SK-N-SH (cell line): ENCODE measurements around the gene FAM53A. TPM values are rescaled to one million over a fixed set of nuclear protein-coding genes. Genes with fewer than 3 reads are reported as not detected.

Source experiments
- CTCF ChIA-PET: fragments of 300-600, 350-600 bp; formaldehyde crosslinking; extraction: SDS; loops from one replicate; lab custom pipeline; 2021; lab: Yijun Ruan, JAX
- POLR2A ChIA-PET: fragments of 350-600 bp; sonication (Branson Sonifier 250); formaldehyde crosslinking; extraction: SDS; loops from one replicate; lab custom pipeline; 2020; ENCODE audit warnings: antibody characterized with exemption, inconsistent platforms; lab: Yijun Ruan, JAX
- DNase-seq: peaks from one replicate; pipeline ENCODE4 v3.0.0; 2012
- H2AFZ ChIP-seq: fragments of 200-600 bp; sonication (generic); 2 replicates; pipeline ENCODE4 v1.8.1; 2016; ENCODE audit warnings: antibody characterized with exemption, mild to moderate bottlenecking, low read depth
- H3F3A ChIP-seq: fragments of 200-600 bp; sonication (generic); replicated peaks from 2 replicates; pipeline ENCODE3; 2016; ENCODE audit warnings: antibody characterized with exemption, mild to moderate bottlenecking; ENCODE audit not compliant: insufficient read depth
- H3K27ac ChIP-seq, 2 experiments: fragments of 200-500 bp in 1 of 2; fragments of 200-600 bp in 1 of 2; sonication (Bioruptor generic) in 1 of 2; sonication (generic), shearing (Covaris generic) in 1 of 2; 2 replicates each; pipeline versions ENCODE4 v1.5.1 to v1.6.1; 2014 to 2016; ENCODE audit warnings: low read depth in 2 of 2, inconsistent platforms in 1 of 2, low read length in 1 of 2, mild to moderate bottlenecking in 1 of 2, mixed read lengths in 1 of 2
- H3K27me3 ChIP-seq: fragments of 200-600 bp; sonication (generic), shearing (Covaris generic); 2 replicates; pipeline ENCODE4 v1.6.1; 2016; ENCODE audit warnings: mixed run types; ENCODE audit not compliant: insufficient read depth
- H3K36me3 ChIP-seq, 2 experiments: fragments of 200-500 bp in 1 of 2; fragments of 200-600 bp in 1 of 2; sonication (Bioruptor generic) in 1 of 2; sonication (generic) in 1 of 2; replicated peaks in 1 of 2; 2 replicates each; pipeline versions ENCODE3 to v1.5.1; 2014 to 2016; ENCODE audit warnings: low read length in 1 of 2, mild to moderate bottlenecking in 1 of 2; ENCODE audit not compliant: insufficient read depth in 2 of 2, control insufficient read depth in 1 of 2
- H3K4me1 ChIP-seq, 2 experiments: fragments of 200-500 bp in 1 of 2; fragments of 200-600 bp in 1 of 2; sonication (Bioruptor generic) in 1 of 2; sonication (generic), shearing (Covaris generic) in 1 of 2; 2 replicates each; pipeline versions ENCODE4 v1.5.1 to v1.6.1; 2014 to 2016; ENCODE audit warnings: low read depth in 1 of 2, low read length in 1 of 2, mixed run types in 1 of 2; ENCODE audit not compliant: insufficient read depth in 2 of 2, control insufficient read depth in 1 of 2
- H3K4me2 ChIP-seq: fragments of 200-600 bp; sonication (generic), shearing (Covaris generic); 2 replicates; pipeline ENCODE4 v1.6.1; 2017; ENCODE audit warnings: mixed run types
- H3K4me3 ChIP-seq, 2 experiments: fragments of 200-500 bp in 1 of 2; fragments of 200-600 bp in 1 of 2; sonication (Bioruptor generic) in 1 of 2; sonication (generic), shearing (Covaris generic) in 1 of 2; 2 replicates each; pipeline versions ENCODE4 v1.5.1 to v1.8.1; 2014 to 2016; ENCODE audit warnings: low read depth in 2 of 2, inconsistent platforms in 1 of 2, low read length in 1 of 2, mild to moderate bottlenecking in 1 of 2, mixed read lengths in 1 of 2, moderate library complexity in 1 of 2
- H3K79me2 ChIP-seq: fragments of 200-600 bp; sonication (generic); 2 replicates; pipeline ENCODE4 v1.8.1; 2017; ENCODE audit warnings: mild to moderate bottlenecking; ENCODE audit not compliant: insufficient read depth
- H3K9ac ChIP-seq: fragments of 200-600 bp; sonication (generic); 2 replicates; pipeline ENCODE4 v1.6.1; 2017; ENCODE audit warnings: mixed run types
- H3K9me2 ChIP-seq: fragments of 200-600 bp; sonication (generic); 2 replicates; pipeline ENCODE4 v1.6.1; 2017; ENCODE audit warnings: mixed run types
- H3K9me3 ChIP-seq: fragments of 200-600 bp; sonication (generic); 2 replicates; pipeline ENCODE4 v1.6.1; 2017; ENCODE audit warnings: mixed run types, mild to moderate bottlenecking, moderate library complexity
- H4K20me1 ChIP-seq: fragments of 200-600 bp; sonication (generic); 2 replicates; pipeline ENCODE4 v1.6.1; 2017; ENCODE audit warnings: mild to moderate bottlenecking, mixed run types; ENCODE audit not compliant: insufficient read depth
- CHD2 ChIP-seq: fragments of 150-350 bp; IDR thresholded peaks from 2 replicates; pipeline ENCODE4 v1.6.1; 2018; ENCODE audit warnings: low read length; ENCODE audit not compliant: partially characterized antibody
- CTCF ChIP-seq: fragments of 200-600 bp; sonication (generic); IDR thresholded peaks from 2 replicates; pipeline ENCODE4 v1.6.1; 2017; ENCODE audit warnings: antibody characterized with exemption, mild to moderate bottlenecking, moderate library complexity
- FOXJ3 ChIP-seq: sonication (generic); formaldehyde crosslinking; IDR thresholded peaks from 2 replicates; pipeline ENCODE4 v1.5.1; 2020; ENCODE audit warnings: mild to moderate bottlenecking, missing genetic modification reagents
- FOXM1 ChIP-seq: IDR thresholded peaks from 2 replicates; pipeline ENCODE4 v1.4.0; 2012; ENCODE audit warnings: low read depth, mild to moderate bottlenecking
- GATA2 ChIP-seq: sonication (generic); formaldehyde crosslinking; IDR thresholded peaks from 2 replicates; pipeline ENCODE4 v1.5.0; 2020; ENCODE audit warnings: mild to moderate bottlenecking, missing genetic modification reagents
- JUND ChIP-seq: IDR thresholded peaks from 2 replicates; pipeline ENCODE4 v1.4.0; 2012
- MEF2A ChIP-seq: IDR thresholded peaks from 2 replicates; pipeline ENCODE4 v1.4.0; 2012; ENCODE audit warnings: low read depth, borderline replicate concordance
- MXI1 ChIP-seq: IDR thresholded peaks from 2 replicates; pipeline ENCODE4 v1.6.1; 2012; ENCODE audit warnings: mild to moderate bottlenecking, low read depth, low read length, improper control_type of control experiment
- NRF1 ChIP-seq: IDR thresholded peaks from 2 replicates; pipeline ENCODE4 v1.6.1; 2012; ENCODE audit warnings: low read depth, mild to moderate bottlenecking, low read length
- PBX3 ChIP-seq: IDR thresholded peaks from 2 replicates; pipeline ENCODE4; 2012
- POLR2AphosphoS5 ChIP-seq: IDR thresholded peaks from 2 replicates; pipeline ENCODE4 v1.6.1; 2012; ENCODE audit warnings: low read depth, low read length
- RAD21 ChIP-seq: IDR thresholded peaks from 2 replicates; pipeline ENCODE4 v1.6.1; 2012; ENCODE audit warnings: mild to moderate bottlenecking, low read length
- RCOR1 ChIP-seq: fragments of 150-350 bp; IDR thresholded peaks from 2 replicates; pipeline ENCODE4 v1.6.1; 2017; ENCODE audit warnings: antibody characterized with exemption, low read length
- RXRA ChIP-seq: IDR thresholded peaks from 2 replicates; pipeline ENCODE4 v1.4.0; 2012; ENCODE audit warnings: low read depth, mild to moderate bottlenecking, borderline replicate concordance
- SMC3 ChIP-seq: IDR thresholded peaks from 2 replicates; pipeline ENCODE4 v1.6.1; 2012; ENCODE audit warnings: low read depth, low read length, improper control_type of control experiment
- TAF1 ChIP-seq: IDR thresholded peaks from 2 replicates; pipeline ENCODE4 v1.6.1; 2012; ENCODE audit warnings: low read depth, mild to moderate bottlenecking, low read length, moderate library complexity, borderline replicate concordance
- TCF12 ChIP-seq: IDR thresholded peaks from 2 replicates; pipeline ENCODE4 v1.4.0; 2012
- USF2 ChIP-seq: fragments of 150-350 bp; IDR thresholded peaks from 2 replicates; pipeline ENCODE4 v1.6.1; 2017; ENCODE audit warnings: antibody characterized with exemption, low read length, low read depth, borderline replicate concordance
- YY1 ChIP-seq: IDR thresholded peaks from 2 replicates; pipeline ENCODE4 v1.4.0; 2012; ENCODE audit warnings: low read depth, mild to moderate bottlenecking
- ZBTB33 ChIP-seq: IDR thresholded peaks from 2 replicates; pipeline ENCODE4 v1.4.0; 2012; ENCODE audit warnings: low read depth, borderline replicate concordance
- WGBS: methylation state at CpG from one replicate; pipeline ENCODE4 v1.1.6; 2017; ENCODE audit warnings: low lambda C conversion rate; 5-methylcytosine and 5-hydroxymethylcytosine counted together
- polyA plus RNA-seq, 3 experiments: library from polyadenylated mRNA; depleted of rRNA; stranded (reverse); fragments of >200 nt; gene quantifications; 2 replicates each; pipeline ENCODE4 v1.2.3, GENCODE V29; 2012

The FAM53A gene
- polyA plus RNA-seq, 1 of the 3 experiments (the other 2 are of a cell fraction), result 7.6 TPM

- H3K9me3 ChIP-seq, result no peaks in the 10 kb centered on the region
- CTCF ChIA-PET, result interaction anchor here (1.5 kb wide), 1 partner anchor 12 kb away, joined by 4 read pairs; no protein-coding TSS in a partner anchor
- WGBS, result 87% methylated on average over 22 of the region's 39 CpGs
- no peaks in the 10 kb centered on the region for H3K9me2 ChIP-seq
- H2AFZ ChIP-seq, result no peak overlapping the region
- no peaks in the 10 kb centered on the region; a peak in 1 of 4 replicates for H3K4me1 ChIP-seq
- no peak for TF ChIP-seq PBX3
- TF ChIP-seq GATA2 (CRISPR knock-in tag), result no peak
- TF ChIP-seq RXRA, result no peak
- TF ChIP-seq JUND, result no peak
- TF ChIP-seq TCF12, result no peak
- TF ChIP-seq NRF1, result no peak
- no peak for TF ChIP-seq RCOR1
- no peak for TF ChIP-seq ZBTB33
- no peak for TF ChIP-seq MXI1
- TF ChIP-seq FOXM1, result no peak
- TF ChIP-seq CHD2, result no peak
- no peak for TF ChIP-seq TAF1
- no peak for TF ChIP-seq MEF2A
- TF ChIP-seq USF2, result no peak
- no peak for TF ChIP-seq CTCF
- TF ChIP-seq YY1, result no peak
- no peak for TF ChIP-seq SMC3
- TF ChIP-seq FOXJ3 (CRISPR knock-in tag), result no peak
- no peak for TF ChIP-seq POLR2AphosphoS5
- no peak for TF ChIP-seq RAD21
- TF ChIP-seq, all 33 proteins: peak for 0
- POLR2A ChIA-PET, result no interaction called here
- Histone ChIP-seq H3K36me3 (peaks cover 0 to 3% of the 10 kb centered on the region in 2 experiments), H3K4me2 (no peak overlapping the region), H4K20me1 (no peaks in the 10 kb centered on the region), H3K27me3 (no peaks in the 10 kb centered on the region), H3K27ac (no peak overlapping the region), H3K79me2 (no peaks in the 10 kb centered on the region), H3K9ac (no peak overlapping the region), H3F3A (no peaks in the 10 kb centered on the region), H3K4me3 (no peak overlapping the region)
- DNase-seq, result no peak
Observed at GRCh38 chr4:1659104-1660043, 24.7 kb downstream of the FAM53A start.
